ENCODE results near the gene RASL10B. TPM values are rescaled to one million over a fixed set of nuclear protein-coding genes. Genes with fewer than 3 reads are reported as not detected.

Gene RASL10B
- total RNA-seq, 1 experiment from 2014 or later: 17.4 TPM

DNA sequence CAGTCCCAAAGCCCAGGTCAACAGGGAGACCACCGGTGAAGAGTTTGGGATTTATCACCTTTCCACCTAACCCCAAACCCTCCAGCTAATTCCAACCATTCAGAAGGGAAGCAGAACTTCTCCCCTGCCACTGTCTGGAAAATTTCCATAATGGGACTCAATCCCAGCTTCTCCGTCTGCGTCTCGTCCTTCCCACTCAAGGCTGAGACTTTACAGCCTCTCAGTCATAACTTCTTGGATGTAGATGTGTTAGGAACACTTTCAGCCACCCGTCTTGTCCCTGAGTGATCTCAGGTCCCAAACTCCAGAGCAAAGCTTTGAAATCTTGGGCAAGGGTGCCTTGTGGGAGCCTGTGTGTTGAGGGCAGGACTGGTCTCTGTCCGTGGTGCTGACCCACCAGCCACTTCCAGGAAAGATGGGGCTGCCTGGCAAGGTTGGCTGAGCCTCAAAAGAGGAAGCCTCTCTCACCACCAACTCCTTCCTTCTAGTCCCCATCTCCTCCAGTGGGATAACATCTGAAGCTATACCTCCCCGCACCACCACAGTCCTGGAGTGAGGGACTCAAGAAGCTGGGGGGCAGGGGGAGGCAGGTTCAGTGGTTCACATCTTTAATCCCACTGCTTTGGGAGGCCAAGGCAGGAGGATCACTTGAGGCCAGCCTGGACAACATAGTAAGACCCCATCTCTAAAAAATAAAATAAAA lies 12.3 kb downstream of the RASL10B start (continued):
- TF ChIP-seq, protein P1, sequence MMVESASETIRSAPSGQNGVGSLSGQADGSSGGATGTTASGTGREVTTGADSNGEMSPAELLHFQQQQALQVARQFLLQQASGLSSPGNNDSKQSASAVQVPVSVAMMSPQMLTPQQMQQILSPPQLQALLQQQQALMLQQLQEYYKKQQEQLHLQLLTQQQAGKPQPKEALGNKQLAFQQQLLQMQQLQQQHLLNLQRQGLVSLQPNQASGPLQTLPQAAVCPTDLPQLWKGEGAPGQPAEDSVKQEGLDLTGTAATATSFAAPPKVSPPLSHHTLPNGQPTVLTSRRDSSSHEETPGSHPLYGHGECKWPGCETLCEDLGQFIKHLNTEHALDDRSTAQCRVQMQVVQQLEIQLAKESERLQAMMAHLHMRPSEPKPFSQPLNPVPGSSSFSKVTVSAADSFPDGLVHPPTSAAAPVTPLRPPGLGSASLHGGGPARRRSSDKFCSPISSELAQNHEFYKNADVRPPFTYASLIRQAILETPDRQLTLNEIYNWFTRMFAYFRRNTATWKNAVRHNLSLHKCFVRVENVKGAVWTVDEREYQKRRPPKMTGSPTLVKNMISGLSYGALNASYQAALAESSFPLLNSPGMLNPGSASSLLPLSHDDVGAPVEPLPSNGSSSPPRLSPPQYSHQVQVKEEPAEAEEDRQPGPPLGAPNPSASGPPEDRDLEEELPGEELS (CRISPR knock-in tag; IDR thresholded peaks at IDR 0.05): peak; percentile 63; the same call in 1 of the 2 replicates
- 0 out of 2 replicates have a peak, but pooled peaks have one; percentile 43 for TF ChIP-seq EMX1 (CRISPR knock-in tag; IDR thresholded peaks at IDR 0.05)

DNA sequence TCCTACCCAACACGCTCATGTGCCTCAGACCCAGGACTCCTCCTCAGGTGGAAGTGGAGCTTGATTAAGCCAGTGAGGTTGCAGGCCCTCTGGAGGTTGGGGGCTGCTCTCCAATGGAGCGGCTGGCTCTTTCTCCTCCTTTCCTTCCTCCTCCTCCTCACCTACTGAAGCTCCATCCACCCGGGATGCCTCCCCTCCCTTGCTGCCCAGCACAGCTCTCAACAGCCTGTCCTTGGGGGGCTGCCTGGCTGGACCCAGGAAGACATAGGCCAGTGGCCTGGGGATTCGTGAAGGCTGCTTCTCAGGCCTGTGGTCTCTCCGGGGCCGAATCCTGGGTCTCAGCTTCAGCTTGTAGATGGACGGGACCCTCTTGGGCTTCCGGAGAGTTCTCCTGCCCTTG lies 13.4 kb downstream of the RASL10B start:
- POLR2A ChIA-PET: interaction anchor here (1.2 kb wide), 1 partner anchor 12 kb away, joined by 3 read pairs; no protein-coding TSS in a partner anchor
- Mint-ChIP-seq H3K4me3 (no peak overlapping the region), H3K27ac (no peak overlapping the region), H3K36me3 (peaks cover 4% of the 10 kb centered on the region; the same call in 1 of the 2 replicates), H3K27me3 (ENCODE audit: low read depth) (peaks cover 56% of the 10 kb centered on the region), H3K9me3 (no peaks in the 10 kb centered on the region), H3K4me1 (peaks cover 9% of the 10 kb centered on the region)
- CTCF ChIA-PET: interaction anchor here (1.0 to 6.9 kb wide), 6 partner anchors 15 to 191 kb away, joined by 3 to 85 read pairs (median 10); partner anchors contain the start of genes RASL10B and TAF15
- ATAC-seq: no peak
- DNase-seq (ENCODE audit: low spot score): no peak
- no peak for TF ChIP-seq FOXJ3 (CRISPR knock-in tag; IDR thresholded peaks at IDR 0.05; ENCODE audit: borderline replicate concordance)
- no peak for TF ChIP-seq ZNF532 (CRISPR knock-in tag; IDR thresholded peaks at IDR 0.05; ENCODE audit: borderline replicate concordance)
- no peak for TF ChIP-seq USF1 (CRISPR knock-in tag; IDR thresholded peaks at IDR 0.05)
- TF ChIP-seq KAT7 (CRISPR knock-in tag; IDR thresholded peaks at IDR 0.05; ENCODE audit: borderline replicate concordance): no peak
- no peak for TF ChIP-seq GRHL2 (CRISPR knock-in tag; IDR thresholded peaks at IDR 0.05; ENCODE audit: insufficient replicate concordance, severe bottlenecking)

DNA sequence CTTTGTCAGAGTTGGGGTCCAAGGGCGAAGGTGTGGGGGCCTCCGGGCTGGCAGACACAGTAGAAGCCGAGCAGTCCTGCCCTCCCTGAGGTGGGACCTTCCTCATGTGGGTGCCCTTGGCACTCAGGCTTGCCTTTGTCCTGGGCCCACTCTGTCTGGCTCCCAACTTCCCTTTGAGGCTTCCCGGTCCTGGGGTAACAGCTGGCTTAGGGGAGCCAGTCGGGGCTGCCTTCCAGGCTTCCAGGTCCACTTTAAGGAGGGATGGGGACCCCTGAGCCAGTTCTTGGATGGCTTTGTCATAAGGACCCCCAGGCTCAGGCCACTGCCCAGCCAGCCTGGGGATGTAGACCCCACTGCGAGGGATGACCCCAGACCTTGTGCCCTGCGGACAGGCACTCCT lies 13.8 kb downstream of the RASL10B start:
- Mint-ChIP-seq H3K27me3 (ENCODE audit: low read depth) (peaks cover 55% of the 10 kb centered on the region), H3K4me1 (peaks cover 11% of the 10 kb centered on the region), H3K27ac (no peak overlapping the region), H3K9me3 (no peaks in the 10 kb centered on the region), H3K36me3 (0 out of 2 replicates have a peak, but pooled peaks cover 3% of the 10 kb centered on the region), H3K4me3 (no peak overlapping the region)
- ChIA-PET POLR2A (interaction anchor here (1.2 kb wide), 1 partner anchor 13 kb away, joined by 3 read pairs; no protein-coding TSS in a partner anchor), CTCF (interaction anchor here (0.5 to 6.9 kb wide), 6 partner anchors 16 to 201 kb away, joined by 3 to 85 read pairs (median 10); partner anchors contain the start of genes RASL10B and TAF15)
- ATAC-seq (no peak), DNase-seq (ENCODE audit: low spot score) (no peak)
- TF ChIP-seq JAZF1 (CRISPR knock-in tag; IDR thresholded peaks at IDR 0.05) (no peak), ZNF317 (CRISPR knock-in tag; IDR thresholded peaks at IDR 0.05; ENCODE audit: borderline replicate concordance, low read depth) (no peak), ZNF671 (CRISPR knock-in tag; IDR thresholded peaks at IDR 0.05) (no peak), MXD4 (CRISPR knock-in tag; IDR thresholded peaks at IDR 0.05; ENCODE audit: borderline replicate concordance) (no peak), ZBTB21 (CRISPR knock-in tag; IDR thresholded peaks at IDR 0.05; ENCODE audit: borderline replicate concordance) (no peak)
- TF ChIP-seq, protein P2, sequence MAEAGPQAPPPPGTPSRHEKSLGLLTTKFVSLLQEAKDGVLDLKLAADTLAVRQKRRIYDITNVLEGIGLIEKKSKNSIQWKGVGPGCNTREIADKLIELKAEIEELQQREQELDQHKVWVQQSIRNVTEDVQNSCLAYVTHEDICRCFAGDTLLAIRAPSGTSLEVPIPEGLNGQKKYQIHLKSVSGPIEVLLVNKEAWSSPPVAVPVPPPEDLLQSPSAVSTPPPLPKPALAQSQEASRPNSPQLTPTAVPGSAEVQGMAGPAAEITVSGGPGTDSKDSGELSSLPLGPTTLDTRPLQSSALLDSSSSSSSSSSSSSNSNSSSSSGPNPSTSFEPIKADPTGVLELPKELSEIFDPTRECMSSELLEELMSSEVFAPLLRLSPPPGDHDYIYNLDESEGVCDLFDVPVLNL (CRISPR knock-in tag; IDR thresholded peaks at IDR 0.05; ENCODE audit: borderline replicate concordance, low read depth): no peak
